HG03442 (cell line): Measurements from ENCODE around the gene DUOX2.
"Not testable (repeated sequence)": the region's sequence is repeated elsewhere in the genome, so short reads cannot be mapped to it uniquely, and the experiment has no call there.

Experiments used
- ATAC-seq: cut with Tn5 transposase; IDR thresholded peaks from one replicate; pipeline ENCODE4 v1.9.1; 2021; ENCODE audit warnings: mild to moderate bottlenecking, moderate library complexity; ENCODE audit not compliant: unreplicated experiment

Gene DUOX2

GRCh38 chr15:45139770-45140169, 25.8 kb upstream of the DUOX2 start:
- no peak for ATAC-seq

GRCh38 chr15:45138814-45139765, 25.1 kb upstream of the DUOX2 start:
- no peak for ATAC-seq

GRCh38 chr15:45137703-45138102, 23.7 kb upstream of the DUOX2 start:
- ATAC-seq, result no peak

GRCh38 chr15:45136378-45136764, 22.4 kb upstream of the DUOX2 start:
- ATAC-seq, result no peak

- ATAC-seq, result not testable (repeated sequence)
These were observed 21.9 kb upstream of the DUOX2 start for GRCh38 chr15:45135705-45136377.

- ATAC-seq, result peak; percentile 55
These were observed 21.0 kb upstream of the DUOX2 start for GRCh38 chr15:45134682-45135604.

- ATAC-seq, result no peak
These were observed 20.1 kb upstream of the DUOX2 start for GRCh38 chr15:45134046-45134445.

GRCh38 chr15:45133561-45133920, 19.6 kb upstream of the DUOX2 start:
- ATAC-seq, result no peak

GRCh38 chr15:45132844-45133560, 19.0 kb upstream of the DUOX2 start:
- ATAC-seq, result no peak

- ATAC-seq, result no peak
These were observed 17.5 kb upstream of the DUOX2 start for GRCh38 chr15:45131510-45131909.

- ATAC-seq, result no peak
These were observed 16.5 kb upstream of the DUOX2 start for GRCh38 chr15:45130291-45131000.

GRCh38 chr15:45129651-45130129, 15.7 kb upstream of the DUOX2 start, which contains the start of the genes DUOX1 and DUOXA1:
DUOX1 (plus strand) TSS chr15:45129994; CDS start chr15:45131967, 1,973 bp downstream.
DUOXA1 (minus strand) TSS chr15:45129879; CDS start chr15:45123014, 6,865 bp downstream.
- ATAC-seq, result no peak

- no peak for ATAC-seq
These were observed 15.1 kb upstream of the DUOX2 start for GRCh38 chr15:45128971-45129639.

GRCh38 chr15:45126535-45127158, 12.7 kb upstream of the DUOX2 start:
- ATAC-seq, result no peak

- no peak for ATAC-seq
These were observed 9.4 kb upstream of the DUOX2 start for GRCh38 chr15:45123397-45123796.

- ATAC-seq, result no peak
These were observed 8.7 kb upstream of the DUOX2 start for GRCh38 chr15:45122719-45123118.

GRCh38 chr15:45121706-45122417, 7.9 kb upstream of the DUOX2 start:
- ATAC-seq, result no peak

GRCh38 chr15:45121020-45121419, 7.0 kb upstream of the DUOX2 start:
- no peak for ATAC-seq
